ENCODE data around the gene MAPK9.

- TF ChIP-seq CTCF (IDR thresholded peaks at IDR 0.05) (no peak), POLR2A (IDR thresholded peaks at IDR 0.05) (no peak), POLR2AphosphoS5 (IDR thresholded peaks at IDR 0.05) (no peak)
Measured at GRCh38 chr5:180282281-180282680, 9.6 kb downstream of the MAPK9 start.
